ENCODE data around the gene KLHL30.
A peak's percentile ranks its signal among the peaks of the same experiment; 100 is the strongest.

The KLHL30 gene

DNA sequence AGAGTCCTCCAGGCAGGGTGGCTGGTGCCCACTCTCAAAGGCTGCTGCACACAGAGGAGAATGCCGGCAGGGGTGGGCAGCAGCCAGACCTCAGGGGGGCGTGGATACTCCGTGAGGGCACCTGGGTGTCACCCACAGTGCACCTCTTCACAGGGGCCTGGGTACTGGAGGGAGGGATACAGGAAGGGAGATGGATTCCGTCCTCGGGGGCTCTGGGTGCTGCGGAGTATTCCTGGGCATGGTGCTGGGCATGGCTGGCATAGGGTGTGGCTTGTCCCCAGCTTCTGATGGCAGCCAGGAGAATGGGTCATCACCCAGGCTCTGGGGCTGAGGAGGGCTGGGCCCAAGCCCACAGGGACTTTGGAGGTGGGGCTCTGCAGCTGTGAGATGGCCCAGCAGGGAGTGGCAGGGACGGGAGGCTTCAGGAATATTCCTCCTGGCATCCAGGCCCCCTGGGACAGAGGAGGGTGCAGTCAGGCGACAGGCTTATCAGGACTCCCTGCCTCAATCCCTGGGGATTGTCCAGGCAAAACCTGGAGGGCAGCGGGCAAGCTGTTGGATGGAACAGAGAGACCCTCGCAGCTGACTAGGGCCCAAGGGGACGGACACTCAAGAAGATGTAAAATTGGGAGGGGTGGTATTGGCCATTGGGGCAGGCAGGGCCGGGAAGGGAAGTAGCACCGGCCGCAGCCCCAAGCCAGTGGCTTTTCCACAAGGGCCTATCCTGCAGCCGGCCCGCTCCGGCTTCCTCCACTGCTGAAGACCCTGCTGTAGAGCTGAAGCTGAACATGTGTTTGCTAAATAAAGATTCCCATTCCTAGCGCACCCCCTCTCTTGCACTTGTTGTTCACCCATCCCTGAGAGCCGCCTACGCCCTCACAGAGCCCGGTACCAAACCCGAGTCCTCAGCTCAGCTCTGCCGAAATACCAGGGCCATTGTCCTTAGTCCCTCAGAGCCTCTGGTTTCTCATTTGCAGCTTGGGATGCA is 5.7 kb upstream of the KLHL30 start:
- TF ChIP-seq, protein P1, sequence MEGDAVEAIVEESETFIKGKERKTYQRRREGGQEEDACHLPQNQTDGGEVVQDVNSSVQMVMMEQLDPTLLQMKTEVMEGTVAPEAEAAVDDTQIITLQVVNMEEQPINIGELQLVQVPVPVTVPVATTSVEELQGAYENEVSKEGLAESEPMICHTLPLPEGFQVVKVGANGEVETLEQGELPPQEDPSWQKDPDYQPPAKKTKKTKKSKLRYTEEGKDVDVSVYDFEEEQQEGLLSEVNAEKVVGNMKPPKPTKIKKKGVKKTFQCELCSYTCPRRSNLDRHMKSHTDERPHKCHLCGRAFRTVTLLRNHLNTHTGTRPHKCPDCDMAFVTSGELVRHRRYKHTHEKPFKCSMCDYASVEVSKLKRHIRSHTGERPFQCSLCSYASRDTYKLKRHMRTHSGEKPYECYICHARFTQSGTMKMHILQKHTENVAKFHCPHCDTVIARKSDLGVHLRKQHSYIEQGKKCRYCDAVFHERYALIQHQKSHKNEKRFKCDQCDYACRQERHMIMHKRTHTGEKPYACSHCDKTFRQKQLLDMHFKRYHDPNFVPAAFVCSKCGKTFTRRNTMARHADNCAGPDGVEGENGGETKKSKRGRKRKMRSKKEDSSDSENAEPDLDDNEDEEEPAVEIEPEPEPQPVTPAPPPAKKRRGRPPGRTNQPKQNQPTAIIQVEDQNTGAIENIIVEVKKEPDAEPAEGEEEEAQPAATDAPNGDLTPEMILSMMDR (IDR thresholded peaks at IDR 0.05; ENCODE audit: low read depth, low read length, missing control alignments): no peak

DNA sequence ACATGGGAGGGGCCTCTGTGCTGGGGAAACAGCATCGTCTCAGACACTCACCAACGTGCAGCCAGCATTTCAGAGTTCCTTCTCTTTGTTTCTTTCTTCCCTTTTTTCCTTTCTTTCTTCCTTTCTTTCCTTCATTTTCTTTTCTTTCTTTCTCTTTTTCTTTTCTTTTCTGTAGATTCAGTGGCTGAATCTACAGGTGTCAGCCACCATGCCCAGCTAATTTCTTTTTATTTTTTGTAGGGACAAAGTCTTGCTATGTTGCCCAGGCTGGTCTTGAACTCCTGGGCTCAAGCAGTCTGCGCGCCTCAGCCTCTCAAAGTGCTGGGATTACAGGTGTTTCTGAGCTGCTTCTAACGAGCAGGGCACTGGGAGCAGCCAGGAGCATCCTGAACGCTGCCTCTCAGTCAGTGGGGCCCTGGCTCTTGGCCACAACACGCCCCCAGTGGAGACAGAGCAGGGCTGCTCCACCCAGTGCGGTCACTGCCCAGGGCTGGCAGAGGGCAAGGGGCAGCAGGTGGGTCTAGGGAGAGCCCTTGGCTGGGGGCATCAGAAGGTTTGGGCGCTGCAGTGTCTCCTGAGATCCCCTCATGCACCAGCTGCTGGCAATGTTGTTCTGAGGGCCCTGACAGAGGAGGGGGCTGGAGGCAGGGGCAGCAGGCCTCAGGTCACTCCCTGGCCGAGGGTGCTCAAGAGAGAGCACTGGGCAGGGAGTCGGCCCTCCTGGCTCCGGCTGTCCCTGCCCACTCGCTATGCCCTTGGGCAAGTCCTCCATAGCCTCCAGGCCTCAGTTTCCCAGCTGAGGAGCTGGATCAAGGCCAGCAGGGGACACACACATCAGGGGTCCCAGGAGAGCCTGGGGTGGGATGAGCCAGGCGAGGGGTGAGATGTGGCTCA is 4.7 kb upstream of the KLHL30 start:
- no peak for DNase-seq
- no peaks in the 10 kb centered on the region for H3K27me3 ChIP-seq (replicated peaks)
- H3K4me3 ChIP-seq (ENCODE audit: low read depth, low read length): no peak overlapping the region
- in situ Hi-C loops (cut with HindIII; ENCODE audit: low pct_ligation_motif_present, low sequenced_read_pairs): no loop called here
- TF ChIP-seq, protein P1 (IDR thresholded peaks at IDR 0.05; ENCODE audit: low read depth, low read length, missing control alignments): no peak
- H3K36me3 ChIP-seq (replicated peaks): no peaks in the 10 kb centered on the region
- no peak overlapping the region for H3K27ac ChIP-seq

More for the DNA sequence above, 5.7 kb upstream of the KLHL30 start:
- no peak overlapping the region for H3K27ac ChIP-seq
- no peaks in the 10 kb centered on the region for H3K27me3 ChIP-seq (replicated peaks)
- H3K4me3 ChIP-seq (ENCODE audit: low read depth, low read length): no peak overlapping the region
- in situ Hi-C loops (cut with HindIII; ENCODE audit: low pct_ligation_motif_present, low sequenced_read_pairs): no loop called here
- DNase-seq: no peak
- no peaks in the 10 kb centered on the region for H3K36me3 ChIP-seq (replicated peaks)

DNA sequence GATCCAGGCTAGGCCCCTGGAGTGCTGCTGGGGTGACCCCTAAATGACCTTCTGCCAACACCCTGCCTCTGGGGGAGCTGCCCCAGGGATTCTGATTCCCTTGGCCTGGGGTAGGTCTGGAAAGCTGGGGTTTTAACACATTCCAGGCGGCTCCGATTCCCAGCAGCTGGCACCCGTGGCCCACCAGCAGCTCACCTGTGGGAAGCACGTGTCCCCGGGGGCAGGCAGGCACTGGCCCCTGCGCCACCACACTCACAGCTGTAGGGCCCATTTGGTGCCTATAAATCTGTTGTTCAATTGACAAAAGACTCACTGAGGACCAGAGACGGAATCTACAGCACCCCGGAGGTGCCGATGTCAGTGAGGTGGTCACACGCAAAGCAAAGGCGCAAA is 4.1 kb upstream of the KLHL30 start:
- Histone ChIP-seq H3K27ac (no peak overlapping the region), H3K36me3 (replicated peaks) (no peaks in the 10 kb centered on the region), H3K4me3 (ENCODE audit: low read depth, low read length) (no peak overlapping the region), H3K27me3 (replicated peaks) (no peaks in the 10 kb centered on the region)
- in situ Hi-C loops (cut with HindIII; ENCODE audit: low pct_ligation_motif_present, low sequenced_read_pairs): no loop called here
- no peak for DNase-seq
- TF ChIP-seq, protein P1 (IDR thresholded peaks at IDR 0.05; ENCODE audit: low read depth, low read length, missing control alignments): no peak

DNA sequence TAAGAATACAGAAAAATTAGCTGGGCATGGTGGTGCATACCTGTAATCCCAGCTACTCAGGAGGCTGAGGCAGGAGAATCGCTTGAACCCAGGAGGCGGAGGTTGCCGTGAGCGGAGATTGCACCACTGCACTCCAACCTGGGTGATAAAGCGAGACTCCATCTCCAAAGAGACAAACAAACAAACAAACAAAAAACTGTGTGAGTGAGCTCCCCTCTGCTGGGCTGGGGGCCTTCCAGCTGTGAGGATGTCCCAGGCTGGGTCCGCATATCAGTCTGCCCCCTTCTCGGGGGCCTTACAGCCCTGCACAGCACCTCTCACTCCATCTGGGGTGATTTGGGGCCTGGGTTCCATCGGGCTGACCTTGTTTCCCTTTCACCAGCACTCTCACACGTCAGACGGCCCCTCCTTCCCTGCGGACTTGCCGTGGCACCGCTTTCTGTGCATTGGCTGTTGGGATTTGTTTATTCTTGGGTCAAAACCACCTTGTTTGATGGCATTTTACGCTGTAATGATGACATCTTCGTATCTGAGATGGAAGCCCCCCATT is 2.8 kb upstream of the KLHL30 start:
- H3K27me3 ChIP-seq (replicated peaks): no peaks in the 10 kb centered on the region
- no peak overlapping the region for H3K4me3 ChIP-seq (ENCODE audit: low read depth, low read length)
- H3K27ac ChIP-seq: no peak overlapping the region
- no peaks in the 10 kb centered on the region for H3K36me3 ChIP-seq (replicated peaks)
- in situ Hi-C loops (cut with HindIII; ENCODE audit: low pct_ligation_motif_present, low sequenced_read_pairs): no loop called here
- TF ChIP-seq, protein P1 (IDR thresholded peaks at IDR 0.05; ENCODE audit: low read depth, low read length, missing control alignments): no peak
- no peak for DNase-seq

DNA sequence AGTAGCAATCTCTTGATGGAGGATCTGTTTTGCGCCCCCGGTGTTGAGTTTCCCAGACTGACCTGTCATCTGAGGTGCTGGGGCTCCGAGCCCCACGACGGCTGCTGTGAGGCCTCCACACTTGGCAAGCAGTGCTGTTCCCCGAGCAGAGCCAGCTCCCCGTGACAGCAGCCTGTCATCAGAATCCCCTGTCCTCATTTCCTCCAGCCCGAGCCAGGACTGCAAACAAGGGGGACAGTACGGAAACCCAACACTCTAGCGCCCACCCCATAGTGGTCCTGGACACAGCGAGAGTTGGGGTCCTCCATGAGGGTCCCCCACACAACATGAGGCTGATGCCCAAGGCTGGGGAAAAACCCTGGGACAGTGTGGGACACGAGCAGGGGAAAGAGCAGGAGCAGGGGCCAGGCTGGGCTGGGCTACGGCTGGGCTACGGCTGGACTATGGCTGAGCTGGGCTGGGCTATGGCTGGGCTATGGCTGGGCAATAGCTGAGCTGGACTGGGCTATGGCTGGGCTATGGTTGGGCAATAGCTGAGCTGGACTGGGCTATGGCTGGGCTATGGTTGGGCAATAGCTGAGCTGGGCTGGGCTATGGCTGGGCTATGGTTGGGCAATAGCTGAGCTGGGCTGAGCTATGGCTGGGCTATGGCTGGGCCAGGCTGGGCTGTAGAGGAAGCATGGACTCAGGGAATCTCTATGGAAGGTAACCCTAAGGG is 1.5 kb upstream of the KLHL30 start:
- H3K27ac ChIP-seq: no peak overlapping the region
- TF ChIP-seq, protein P1 (IDR thresholded peaks at IDR 0.05; ENCODE audit: low read depth, low read length, missing control alignments): no peak
- H3K27me3 ChIP-seq (replicated peaks): no peaks in the 10 kb centered on the region
- H3K36me3 ChIP-seq (replicated peaks): no peaks in the 10 kb centered on the region
- peak; percentile 59 for DNase-seq
- in situ Hi-C loops (cut with HindIII; ENCODE audit: low pct_ligation_motif_present, low sequenced_read_pairs): no loop called here
- no peak overlapping the region for H3K4me3 ChIP-seq (ENCODE audit: low read depth, low read length)

Data from brain microvascular endothelial cell (primary cell).